ENCODE data around the gene FAM124A. TPM values are rescaled to one million over a fixed set of nuclear protein-coding genes. Genes with fewer than 3 reads are reported as not detected.

The FAM124A gene, protein sequence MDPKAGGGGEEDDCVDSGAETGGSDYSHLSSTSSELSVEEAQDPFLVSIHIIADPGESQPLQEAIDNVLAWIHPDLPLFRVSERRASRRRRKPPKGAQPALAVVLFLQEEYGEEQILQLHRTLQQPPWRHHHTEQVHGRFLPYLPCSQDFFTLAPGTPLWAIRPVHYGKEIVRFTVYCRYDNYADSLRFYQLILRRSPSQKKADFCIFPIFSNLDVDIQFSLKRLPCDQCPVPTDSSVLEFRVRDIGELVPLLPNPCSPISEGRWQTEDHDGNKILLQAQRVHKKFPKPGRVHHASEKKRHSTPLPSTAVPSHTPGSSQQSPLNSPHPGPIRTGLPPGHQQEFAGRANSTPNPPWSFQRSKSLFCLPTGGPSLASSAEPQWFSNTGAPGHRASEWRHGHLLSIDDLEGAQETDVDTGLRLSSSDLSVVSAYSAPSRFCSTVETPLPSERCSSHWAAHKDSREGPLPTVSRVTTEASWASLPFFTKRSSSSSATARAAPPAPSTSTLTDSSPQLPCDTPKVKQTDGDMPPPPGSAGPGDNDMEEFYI
- total RNA-seq, result 1 to 10 TPM; 2.3 to 7.1 (median 3.8) TPM

DNA sequence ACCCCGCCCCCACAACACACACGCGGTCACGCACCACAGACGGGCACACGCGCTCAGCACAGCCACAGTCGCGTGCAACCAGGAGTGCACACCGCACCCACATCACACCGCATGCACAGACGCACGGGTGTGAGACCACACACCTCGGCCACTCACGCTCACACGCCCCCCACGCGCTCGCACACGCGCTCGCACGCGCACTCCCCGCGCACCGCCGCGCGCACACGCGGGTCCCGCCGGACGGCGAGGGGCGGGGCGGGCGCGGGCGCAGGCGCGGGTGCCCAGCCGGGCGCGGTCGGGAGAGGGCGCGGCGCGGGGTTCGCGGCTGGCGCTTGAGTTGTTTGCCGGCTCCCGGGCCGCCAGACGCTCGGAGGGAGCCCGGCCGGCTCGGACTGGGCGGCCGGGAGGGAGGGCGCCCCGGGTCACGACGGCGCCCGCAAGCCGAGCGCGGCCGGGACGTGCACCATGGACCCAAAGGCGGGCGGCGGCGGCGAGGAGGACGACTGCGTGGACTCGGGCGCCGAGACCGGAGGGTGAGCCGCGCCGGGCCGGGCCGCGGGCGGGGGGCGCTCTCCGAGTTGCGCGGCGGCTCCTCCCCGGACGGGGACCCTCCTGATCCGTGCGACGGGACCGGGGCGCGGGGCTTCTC, at the start of gene FAM124A:
FAM124A (plus strand) TSS at position 362 of the 649 bp plus-strand sequence; CDS start at position 466, 104 bp downstream.
- Histone ChIP-seq H3K4me1 (peaks cover 4 to 19% (median 6%) of the 10 kb centered on the region in 4 donors), H3K9me3 (no peaks in the 10 kb centered on the region), H3K36me3 (no peaks in the 10 kb centered on the region), H3K27me3 (no peaks in the 10 kb centered on the region), H3K4me3 (peak within 1 kb of the TSS; percentile 76 to 94 (median 86)), H3K27ac (peak within 1 kb of the TSS; percentile 11 to 87 (median 58))
- TF ChIP-seq CTCF (IDR thresholded peaks at IDR 0.05), result peak; percentile 22 to 83 (median 73)
- TF ChIP-seq EP300 (IDR thresholded peaks at IDR 0.05), result no peak
- TF ChIP-seq POLR2A (IDR thresholded peaks at IDR 0.05), result peak in 1 of 4 donors; percentile 38
- DNase-seq (peak; percentile 31 to 94), ATAC-seq (ENCODE audit: low FRiP score in 2 of 2) (peak; percentile 73 to 95)
- 0 to 1% methylated on average over 18 to 31 of the region's 106 CpGs for WGBS, 2 donors

DNA sequence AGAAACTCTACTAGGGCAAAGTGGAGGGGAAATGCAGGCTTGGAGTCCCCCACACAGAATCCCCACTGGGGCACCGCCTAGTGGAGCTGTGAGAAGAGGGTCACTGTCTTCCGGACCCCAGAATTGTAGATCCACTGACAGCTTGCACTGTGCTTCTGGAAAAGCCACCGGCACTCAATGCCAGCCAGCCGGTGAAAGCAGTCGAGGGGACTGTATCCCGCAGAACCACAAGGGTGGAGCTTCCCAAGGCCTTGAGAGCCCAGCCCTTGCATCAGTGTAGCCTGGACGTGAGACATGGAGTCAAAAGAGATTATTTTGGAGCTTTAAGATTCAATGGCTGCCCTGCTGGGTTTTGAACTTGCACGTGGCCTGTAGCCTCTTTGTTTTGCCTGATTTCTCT, 47.2 kb upstream of the FAM124A start:
- Histone ChIP-seq H3K4me3 (no peak overlapping the region), H3K9me3 (no peaks in the 10 kb centered on the region), H3K4me1 (peaks cover 0 to 4% (median 2%) of the 10 kb centered on the region in 4 donors), H3K36me3 (no peaks in the 10 kb centered on the region), H3K27ac (no peak overlapping the region), H3K27me3 (no peaks in the 10 kb centered on the region)
- TF ChIP-seq POLR2A (IDR thresholded peaks at IDR 0.05) (no peak), EP300 (IDR thresholded peaks at IDR 0.05) (no peak), CTCF (IDR thresholded peaks at IDR 0.05) (no peak), POLR2AphosphoS5 (IDR thresholded peaks at IDR 0.05) (no peak)
- ATAC-seq (ENCODE audit: low FRiP score in 2 of 2), result no peak
- 93 to 94% methylated on average over 3 to 8 of the region's 8 CpGs for WGBS, 2 donors
- no peak for DNase-seq

- Histone ChIP-seq H3K27ac (no peak overlapping the region), H3K36me3 (no peaks in the 10 kb centered on the region), H3K4me3 (no peak overlapping the region), H3K4me1 (peaks cover 0 to 4% (median 2%) of the 10 kb centered on the region in 4 donors), H3K9me3 (no peaks in the 10 kb centered on the region), H3K27me3 (no peaks in the 10 kb centered on the region)
- DNase-seq (no peak), ATAC-seq (ENCODE audit: low FRiP score in 2 of 2) (no peak)
- no peak for TF ChIP-seq POLR2AphosphoS5 (IDR thresholded peaks at IDR 0.05)
- TF ChIP-seq EP300 (IDR thresholded peaks at IDR 0.05), result no peak
- TF ChIP-seq POLR2A (IDR thresholded peaks at IDR 0.05), result no peak
- TF ChIP-seq CTCF (IDR thresholded peaks at IDR 0.05), result no peak
- 72 to 84% methylated on average over 1 of the region's 1 CpG for WGBS, 2 donors
These were observed 46.6 kb upstream of the FAM124A start for GRCh38 chr13:51175639-51176038.

GRCh38 chr13:51177188-51177587, 45.0 kb upstream of the FAM124A start:
- DNase-seq (no peak), ATAC-seq (ENCODE audit: low FRiP score in 2 of 2) (no peak)
- Histone ChIP-seq H3K27me3 (no peaks in the 10 kb centered on the region), H3K4me1 (peaks cover 0 to 4% (median 2%) of the 10 kb centered on the region in 4 donors), H3K36me3 (no peaks in the 10 kb centered on the region), H3K4me3 (no peak overlapping the region), H3K27ac (no peak overlapping the region), H3K9me3 (no peaks in the 10 kb centered on the region)
- 85 to 88% methylated on average over 1 of the region's 1 CpG for WGBS, 2 donors
- no peak for TF ChIP-seq POLR2AphosphoS5 (IDR thresholded peaks at IDR 0.05)
- TF ChIP-seq EP300 (IDR thresholded peaks at IDR 0.05), result no peak
- TF ChIP-seq CTCF (IDR thresholded peaks at IDR 0.05), result no peak
- no peak for TF ChIP-seq POLR2A (IDR thresholded peaks at IDR 0.05)

Measured in upper lobe of left lung (tissue), 6 donors.